ENCODE data around the gene ACOT7.

Gene ACOT7

GRCh38 chr1:6301526-6301925 lies 92.0 kb downstream of the ACOT7 start:
- Histone ChIP-seq H3K36me3 (replicated peaks in 1 of 2; ENCODE audit: control insufficient read depth in 2 of 2, insufficient read depth in 2 of 2, low read length in 2 of 2) (peaks cover 14 to 49% of the 10 kb centered on the region in 2 donors), H4K91ac (ENCODE audit: low read depth, low read length, poor library complexity) (no peak overlapping the region), H3K4me3 (ENCODE audit: low read length in 2 of 2) (no peak overlapping the region), H2BK120ac (ENCODE audit: low read depth, low read length) (no peak overlapping the region), H3K4me1 (ENCODE audit: control insufficient read depth in 2 of 2, insufficient read depth in 1 of 2, low read depth in 1 of 2, low read length in 2 of 2) (peaks cover 0 to 4% of the 10 kb centered on the region in 2 donors), H3K9ac (ENCODE audit: low read depth, low read length, poor library complexity) (no peak overlapping the region), H3K9me3 (replicated peaks in 1 of 2; ENCODE audit: control insufficient read depth in 2 of 2, insufficient read depth in 1 of 2, low read depth in 1 of 2, low read length in 2 of 2) (peaks cover 5% of the 10 kb centered on the region in 2 donors), H3K27ac (replicated peaks; ENCODE audit: low read length) (no peak overlapping the region), H3K79me1 (ENCODE audit: low read depth, low read length) (no peaks in the 10 kb centered on the region), H4K8ac (ENCODE audit: low read depth, low read length) (no peak overlapping the region), H3K23ac (ENCODE audit: low read depth, low read length, poor library complexity) (peak overlapping the region; percentile 16), H2BK15ac (ENCODE audit: low read length) (no peak overlapping the region), H2AK5ac (ENCODE audit: low read depth, low read length) (no peak overlapping the region), H2AFZ (ENCODE audit: low read length) (no peak overlapping the region), H2BK12ac (ENCODE audit: low read length) (no peak overlapping the region), H3K14ac (ENCODE audit: low read length) (no peak overlapping the region), H3K4ac (ENCODE audit: low read length) (no peak overlapping the region), H3K27me3 (ENCODE audit: control insufficient read depth in 3 of 3, insufficient read depth in 3 of 3, low read depth in 1 of 3, low read length in 3 of 3) (no peaks in the 10 kb centered on the region), H3K18ac (ENCODE audit: low read length) (no peak overlapping the region), H3K4me2 (ENCODE audit: insufficient read depth, low read length, poor library complexity, severe bottlenecking) (no peak overlapping the region), H2BK5ac (ENCODE audit: low read length) (peak overlapping the region; percentile 3)
- no peak for DNase-seq (ENCODE audit: low spot score)
- WGBS, 2 donors (ENCODE audit: extremely low coverage in 2 of 2, insufficient read length in 2 of 2, insufficient replicate concordance in 1 of 2) = no CpG with 5 or more reads among the region's 8 CpGs

- Histone ChIP-seq H3K9ac (ENCODE audit: low read depth, low read length, poor library complexity) (peak overlapping the region; percentile 32), H2AK5ac (ENCODE audit: low read depth, low read length) (no peak overlapping the region), H3K23ac (ENCODE audit: low read depth, low read length, poor library complexity) (peak overlapping the region; percentile 27), H2BK5ac (ENCODE audit: low read length) (peak overlapping the region; percentile 4), H4K8ac (ENCODE audit: low read depth, low read length) (no peak overlapping the region), H3K18ac (ENCODE audit: low read length) (peak overlapping the region; percentile 54), H2AFZ (ENCODE audit: low read length) (no peak overlapping the region), H4K91ac (ENCODE audit: low read depth, low read length, poor library complexity) (no peak overlapping the region), H2BK15ac (ENCODE audit: low read length) (no peak overlapping the region), H3K4me3 (ENCODE audit: low read length in 2 of 2) (peak overlapping the region in 1 of 2 donors; percentile 31), H3K27ac (replicated peaks; ENCODE audit: low read length) (no peak overlapping the region), H2BK120ac (ENCODE audit: low read depth, low read length) (no peak overlapping the region), H3K14ac (ENCODE audit: low read length) (no peak overlapping the region), H3K27me3 (ENCODE audit: control insufficient read depth in 3 of 3, insufficient read depth in 3 of 3, low read depth in 1 of 3, low read length in 3 of 3) (no peaks in the 10 kb centered on the region), H3K4me2 (ENCODE audit: insufficient read depth, low read length, poor library complexity, severe bottlenecking) (no peak overlapping the region), H3K9me3 (replicated peaks in 1 of 2; ENCODE audit: control insufficient read depth in 2 of 2, insufficient read depth in 1 of 2, low read depth in 1 of 2, low read length in 2 of 2) (no peaks in the 10 kb centered on the region), H3K4me1 (ENCODE audit: control insufficient read depth in 2 of 2, insufficient read depth in 1 of 2, low read depth in 1 of 2, low read length in 2 of 2) (peaks cover 0 to 4% of the 10 kb centered on the region in 2 donors), H3K4ac (ENCODE audit: low read length) (no peak overlapping the region), H3K79me1 (ENCODE audit: low read depth, low read length) (no peaks in the 10 kb centered on the region), H2BK12ac (ENCODE audit: low read length) (no peak overlapping the region), H3K36me3 (replicated peaks in 1 of 2; ENCODE audit: control insufficient read depth in 2 of 2, insufficient read depth in 2 of 2, low read length in 2 of 2) (peaks cover 9 to 46% of the 10 kb centered on the region in 2 donors)
- no peak for DNase-seq (ENCODE audit: low spot score)
- no CpG with 5 or more reads among the region's 32 CpGs for WGBS, 2 donors (ENCODE audit: extremely low coverage in 2 of 2, insufficient read length in 2 of 2, insufficient replicate concordance in 1 of 2)
These were observed 93.1 kb downstream of the ACOT7 start for GRCh38 chr1:6300342-6301048.

GRCh38 chr1:6299557-6300165 lies 93.9 kb downstream of the ACOT7 start:
- Histone ChIP-seq H3K79me1 (ENCODE audit: low read depth, low read length) (no peaks in the 10 kb centered on the region), H3K27ac (replicated peaks; ENCODE audit: low read length) (no peak overlapping the region), H3K9ac (ENCODE audit: low read depth, low read length, poor library complexity) (no peak overlapping the region), H3K18ac (ENCODE audit: low read length) (no peak overlapping the region), H3K23ac (ENCODE audit: low read depth, low read length, poor library complexity) (no peak overlapping the region), H4K8ac (ENCODE audit: low read depth, low read length) (no peak overlapping the region), H3K27me3 (ENCODE audit: control insufficient read depth in 3 of 3, insufficient read depth in 3 of 3, low read depth in 1 of 3, low read length in 3 of 3) (no peaks in the 10 kb centered on the region), H2BK12ac (ENCODE audit: low read length) (no peak overlapping the region), H2AFZ (ENCODE audit: low read length) (no peak overlapping the region), H2AK5ac (ENCODE audit: low read depth, low read length) (no peak overlapping the region), H3K14ac (ENCODE audit: low read length) (no peak overlapping the region), H4K91ac (ENCODE audit: low read depth, low read length, poor library complexity) (no peak overlapping the region), H3K4me1 (ENCODE audit: control insufficient read depth in 2 of 2, insufficient read depth in 1 of 2, low read depth in 1 of 2, low read length in 2 of 2) (peaks cover 0 to 4% of the 10 kb centered on the region in 2 donors), H3K9me3 (replicated peaks in 1 of 2; ENCODE audit: control insufficient read depth in 2 of 2, insufficient read depth in 1 of 2, low read depth in 1 of 2, low read length in 2 of 2) (no peaks in the 10 kb centered on the region), H3K4ac (ENCODE audit: low read length) (no peak overlapping the region), H3K4me2 (ENCODE audit: insufficient read depth, low read length, poor library complexity, severe bottlenecking) (no peak overlapping the region), H2BK5ac (ENCODE audit: low read length) (no peak overlapping the region), H3K36me3 (replicated peaks in 1 of 2; ENCODE audit: control insufficient read depth in 2 of 2, insufficient read depth in 2 of 2, low read length in 2 of 2) (peaks cover 11 to 54% of the 10 kb centered on the region in 2 donors), H2BK15ac (ENCODE audit: low read length) (no peak overlapping the region), H3K4me3 (ENCODE audit: low read length in 2 of 2) (no peak overlapping the region), H2BK120ac (ENCODE audit: low read depth, low read length) (no peak overlapping the region)
- no CpG with 5 or more reads among the region's 15 CpGs for WGBS, 2 donors (ENCODE audit: extremely low coverage in 2 of 2, insufficient read length in 2 of 2, insufficient replicate concordance in 1 of 2)
- no peak for DNase-seq (ENCODE audit: low spot score)

GRCh38 chr1:6298940-6299465 lies 94.6 kb downstream of the ACOT7 start:
- Histone ChIP-seq H3K4me2 (ENCODE audit: insufficient read depth, low read length, poor library complexity, severe bottlenecking) (no peak overlapping the region), H4K8ac (ENCODE audit: low read depth, low read length) (no peak overlapping the region), H3K14ac (ENCODE audit: low read length) (peak overlapping the region; percentile 95), H3K9me3 (replicated peaks in 1 of 2; ENCODE audit: control insufficient read depth in 2 of 2, insufficient read depth in 1 of 2, low read depth in 1 of 2, low read length in 2 of 2) (no peaks in the 10 kb centered on the region), H3K36me3 (replicated peaks in 1 of 2; ENCODE audit: control insufficient read depth in 2 of 2, insufficient read depth in 2 of 2, low read length in 2 of 2) (peaks cover 12 to 60% of the 10 kb centered on the region in 2 donors), H3K9ac (ENCODE audit: low read depth, low read length, poor library complexity) (no peak overlapping the region), H3K23ac (ENCODE audit: low read depth, low read length, poor library complexity) (peak overlapping the region; percentile 74), H3K4me3 (ENCODE audit: low read length in 2 of 2) (peak overlapping the region in 1 of 2 donors; percentile 41), H2AK5ac (ENCODE audit: low read depth, low read length) (no peak overlapping the region), H2BK12ac (ENCODE audit: low read length) (no peak overlapping the region), H3K4me1 (ENCODE audit: control insufficient read depth in 2 of 2, insufficient read depth in 1 of 2, low read depth in 1 of 2, low read length in 2 of 2) (peaks cover 0 to 3% of the 10 kb centered on the region in 2 donors), H2BK15ac (ENCODE audit: low read length) (no peak overlapping the region), H2BK5ac (ENCODE audit: low read length) (no peak overlapping the region), H4K91ac (ENCODE audit: low read depth, low read length, poor library complexity) (no peak overlapping the region), H3K27ac (replicated peaks; ENCODE audit: low read length) (no peak overlapping the region), H2BK120ac (ENCODE audit: low read depth, low read length) (no peak overlapping the region), H3K79me1 (ENCODE audit: low read depth, low read length) (no peaks in the 10 kb centered on the region), H3K4ac (ENCODE audit: low read length) (no peak overlapping the region), H3K18ac (ENCODE audit: low read length) (peak overlapping the region; percentile 44), H2AFZ (ENCODE audit: low read length) (no peak overlapping the region), H3K27me3 (ENCODE audit: control insufficient read depth in 3 of 3, insufficient read depth in 3 of 3, low read depth in 1 of 3, low read length in 3 of 3) (no peaks in the 10 kb centered on the region)
- no CpG with 5 or more reads among the region's 8 CpGs for WGBS, 2 donors (ENCODE audit: extremely low coverage in 2 of 2, insufficient read length in 2 of 2, insufficient replicate concordance in 1 of 2)
- DNase-seq (ENCODE audit: low spot score) = no peak

All from neuronal stem cell (in vitro differentiated cells).